NCI-H748 (cell line): ENCODE measurements around the gene ADAMTS12.

Experiments used
- DNase-seq: peaks from one replicate; lab custom pipeline; 2025; ENCODE audit not compliant: unreplicated experiment; lab: John Stamatoyannopoulos, UW

The ADAMTS12 gene

DNA sequence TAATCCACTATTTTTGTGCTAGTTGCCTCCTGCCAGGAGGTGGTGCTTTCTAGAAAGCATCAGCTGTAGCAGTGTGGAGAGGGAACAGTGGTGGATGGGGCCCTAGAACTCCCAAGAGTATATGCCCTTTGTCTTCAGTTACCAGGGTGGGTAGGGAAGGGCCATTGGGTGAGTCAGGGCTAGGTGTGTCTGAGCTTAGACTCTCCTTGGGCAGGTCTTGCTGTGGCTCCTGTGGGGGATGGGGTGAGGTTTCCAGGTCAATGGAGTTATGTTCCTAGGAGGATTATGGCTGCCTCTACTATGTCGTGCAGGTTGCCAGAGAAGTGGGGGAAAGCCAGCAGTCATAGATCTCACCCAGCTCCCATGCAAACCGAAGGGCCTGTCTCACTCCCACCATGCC, 11.3 kb upstream of the ADAMTS12 start:
- no peak for DNase-seq

DNA sequence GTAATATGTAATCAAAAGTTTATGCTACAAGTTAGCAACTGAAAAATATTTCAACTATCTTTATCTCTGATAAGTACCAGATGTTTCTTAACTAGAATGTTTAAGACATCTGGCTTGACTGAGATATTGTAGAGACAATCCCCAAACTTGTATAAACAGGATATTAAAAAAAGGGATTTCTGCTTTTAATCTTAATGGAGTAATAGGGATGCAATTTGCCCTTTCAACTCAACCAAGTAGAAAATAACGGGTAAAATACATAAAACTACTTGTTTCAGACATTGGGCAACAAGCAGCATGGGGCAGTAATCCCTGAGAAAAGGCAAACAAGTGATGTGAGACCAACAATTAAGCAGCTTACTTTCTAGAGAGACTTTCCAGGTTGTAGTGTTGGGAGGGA, 9.4 kb upstream of the ADAMTS12 start:
- DNase-seq, result no peak

DNA sequence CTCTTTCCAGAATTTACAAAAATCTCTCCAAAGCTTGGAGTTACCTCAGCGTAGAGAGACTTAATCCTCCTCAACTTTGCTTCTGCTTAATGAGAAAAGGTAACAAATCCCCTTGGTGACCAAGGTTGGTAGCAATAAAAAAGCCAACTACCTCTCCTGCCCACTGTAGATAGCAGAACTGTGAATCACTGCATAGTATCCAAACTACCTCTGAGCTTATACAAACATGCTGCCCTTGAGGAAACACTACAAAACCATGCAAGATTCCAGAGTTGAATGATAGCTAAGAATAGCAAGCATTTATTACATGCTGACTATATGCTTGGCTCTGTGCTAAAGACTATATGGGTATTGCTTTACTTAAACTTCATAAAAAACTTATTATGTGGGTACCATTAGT, 2.8 kb upstream of the ADAMTS12 start:
- no peak for DNase-seq

DNA sequence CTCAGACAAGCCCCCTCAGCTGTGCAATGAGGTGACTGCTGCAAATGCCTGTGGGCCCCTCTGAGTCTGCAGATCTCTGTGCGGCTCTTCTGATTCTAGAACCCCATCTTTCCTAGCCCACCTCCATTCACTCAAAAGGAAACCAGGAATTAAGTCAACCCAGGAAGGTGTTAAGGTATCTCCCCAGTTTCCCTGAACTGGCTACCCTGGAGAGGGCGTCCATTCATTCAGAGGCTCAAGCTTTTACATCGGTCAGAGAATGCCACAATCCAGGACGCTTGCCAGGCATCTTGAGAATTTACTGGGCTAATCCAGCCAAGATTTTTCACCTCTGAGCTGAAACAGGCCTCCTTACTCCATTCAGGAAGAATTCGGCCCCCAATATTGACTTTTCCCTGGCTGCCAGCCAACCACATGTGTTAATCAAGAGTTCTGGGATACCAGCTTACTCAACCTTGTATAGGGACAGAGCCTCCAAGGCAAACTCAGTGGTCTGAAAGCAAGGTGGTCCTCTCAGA, 889 bp upstream of the ADAMTS12 start:
- peak; percentile 52 for DNase-seq

DNA sequence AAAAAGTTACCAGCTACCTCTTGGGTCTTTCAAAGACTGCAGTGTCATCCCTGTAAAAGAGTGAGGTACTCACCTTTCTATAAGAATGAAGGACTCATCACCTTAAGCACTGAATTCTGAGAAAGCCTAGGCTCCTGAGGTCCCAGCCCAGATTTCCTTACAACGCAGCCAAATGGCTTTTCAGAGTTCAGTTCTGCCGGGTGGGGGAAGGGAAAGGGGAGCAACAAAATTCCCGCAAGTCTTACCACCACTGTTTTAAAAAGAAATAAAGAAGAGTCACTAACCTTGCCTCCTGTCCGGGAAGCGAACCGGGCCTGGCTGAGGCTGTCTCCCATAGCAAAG, 373 bp downstream of the ADAMTS12 start:
- no peak for DNase-seq

DNA sequence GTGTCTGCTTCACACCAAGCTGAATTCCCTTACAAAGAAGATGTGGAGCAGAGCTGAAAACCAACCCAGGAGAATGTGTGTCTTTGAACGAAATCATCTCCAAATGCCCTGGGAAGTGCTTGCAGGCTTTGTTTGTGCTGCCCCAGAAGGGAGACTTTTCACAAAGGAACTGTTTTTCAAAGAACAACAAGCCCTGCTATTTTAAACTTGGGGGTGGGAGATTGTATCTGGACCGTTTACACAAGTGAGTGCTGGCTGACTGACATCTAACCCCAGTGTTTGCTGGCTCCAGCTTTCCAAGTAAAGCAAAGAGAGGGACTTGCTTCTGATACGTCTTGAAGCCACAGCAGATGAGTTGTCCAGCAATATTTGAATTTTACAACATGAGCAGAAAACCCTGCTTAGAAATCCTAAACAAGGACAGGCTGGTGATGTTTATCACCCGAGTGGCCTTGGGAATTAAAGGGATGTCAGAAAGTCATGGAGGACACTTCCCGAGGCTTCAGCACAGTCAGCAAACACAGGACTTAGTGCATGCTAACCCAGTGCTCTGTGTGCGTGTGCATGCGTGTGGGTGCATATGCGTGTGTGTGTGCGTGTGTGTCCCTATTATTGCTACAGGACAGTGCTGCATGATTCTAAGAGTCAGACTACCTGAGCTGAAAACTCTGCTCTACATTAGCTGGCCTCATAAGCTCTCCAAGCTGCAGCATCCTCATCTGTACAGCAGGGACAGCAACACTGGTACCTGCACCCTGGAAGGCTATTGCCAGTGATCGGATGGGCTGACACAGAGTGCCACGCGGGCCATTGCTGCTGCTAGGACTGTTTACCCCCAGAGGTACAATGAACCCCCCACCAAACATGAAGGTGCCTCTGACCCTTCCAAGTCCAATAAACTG, 1.4 kb downstream of the ADAMTS12 start:
- DNase-seq, result no peak

DNA sequence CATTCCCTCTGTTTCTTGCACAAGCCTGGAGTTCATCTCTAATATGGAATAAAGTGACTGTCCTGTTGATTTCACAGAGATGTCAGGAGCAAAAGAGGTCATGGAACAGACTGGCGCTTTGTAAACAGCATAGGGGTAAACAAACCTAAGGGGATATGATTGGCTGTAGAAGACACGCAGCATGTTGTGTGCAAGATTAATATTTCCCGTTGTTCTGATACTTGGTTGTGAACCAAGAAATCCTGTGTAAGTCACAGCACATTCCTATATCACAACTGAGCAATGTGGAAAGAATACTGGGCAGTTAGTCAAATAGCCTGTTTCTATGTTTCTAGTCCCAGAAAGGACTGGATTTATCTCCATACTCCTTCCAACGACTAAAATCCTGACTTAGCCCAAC, 3.2 kb downstream of the ADAMTS12 start:
- DNase-seq, result no peak

DNA sequence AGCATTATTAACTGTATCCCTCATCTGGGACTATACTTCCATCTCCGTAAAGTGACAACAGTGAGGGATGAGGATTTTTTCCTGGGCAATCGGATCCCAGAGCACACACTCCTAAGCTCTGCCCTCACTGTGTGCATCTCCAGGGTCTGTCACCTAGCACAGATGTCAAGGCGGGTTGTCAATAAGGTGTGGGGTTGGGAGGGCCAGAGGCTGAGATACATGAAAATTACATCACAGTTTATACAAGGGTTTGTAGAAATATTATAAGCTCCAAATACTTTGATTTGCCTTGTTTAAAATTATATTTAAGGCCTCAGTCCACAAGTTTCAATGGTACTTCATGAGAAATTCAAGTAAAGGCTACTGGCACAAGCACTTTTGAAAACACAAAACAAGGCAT, 4.5 kb downstream of the ADAMTS12 start:
- DNase-seq, result no peak

DNA sequence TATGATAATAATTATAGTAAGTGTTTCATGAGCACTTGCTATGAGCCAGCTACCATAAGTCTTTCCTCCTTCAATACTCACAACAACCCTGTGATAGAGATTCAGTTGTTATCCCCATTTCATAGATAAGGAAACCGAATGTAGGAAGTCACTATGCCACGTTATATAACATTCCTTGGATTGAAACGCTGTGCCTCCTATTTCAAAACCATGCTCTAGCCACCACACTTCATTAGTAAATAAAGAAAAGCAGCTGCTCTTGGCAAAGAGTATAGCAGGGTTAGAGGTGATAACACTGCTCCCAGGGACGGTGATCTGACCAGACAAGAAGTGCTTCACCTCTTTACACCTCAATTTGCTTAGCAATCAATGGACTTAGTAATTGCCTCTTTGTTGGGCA, 5.5 kb downstream of the ADAMTS12 start:
- DNase-seq, result peak; percentile 54

DNA sequence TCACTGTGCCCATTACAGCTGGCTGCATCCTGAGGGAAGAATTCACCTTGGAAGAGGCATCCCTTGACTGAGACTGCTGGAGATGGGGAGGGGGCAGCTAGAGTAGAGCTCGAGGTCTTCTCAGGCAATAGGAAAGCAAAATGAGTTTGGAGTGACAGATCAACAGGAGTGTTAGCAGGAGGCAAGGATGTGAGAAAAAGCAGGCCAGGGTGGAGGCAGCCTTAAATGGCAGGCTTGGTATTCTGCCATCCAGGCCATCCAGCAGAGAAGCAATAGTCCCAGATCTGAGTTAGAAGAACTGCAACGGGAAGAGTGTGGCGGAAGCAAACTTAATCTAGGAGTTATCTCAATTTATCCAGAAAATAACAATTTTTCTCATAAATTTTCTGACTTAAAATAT, 6.1 kb downstream of the ADAMTS12 start:
- no peak for DNase-seq

DNA sequence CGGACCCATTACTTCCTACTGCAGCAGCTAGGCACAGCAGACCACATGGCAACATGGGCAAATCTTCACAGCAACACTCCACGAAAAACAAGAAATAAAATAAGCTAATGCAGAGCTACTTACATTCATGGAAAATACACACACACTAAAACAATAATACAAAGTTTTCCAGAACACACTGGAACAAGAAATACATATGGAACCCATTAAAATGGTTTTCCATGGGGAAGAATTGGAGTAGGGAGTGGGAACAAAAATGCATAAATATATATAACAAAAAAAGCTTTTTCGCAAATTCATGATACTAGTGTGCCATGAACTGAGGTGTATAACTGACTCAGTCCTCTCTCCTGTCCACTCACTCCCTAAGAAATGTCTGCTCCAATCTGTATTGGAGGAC, 8.3 kb downstream of the ADAMTS12 start:
- DNase-seq, result no peak

DNA sequence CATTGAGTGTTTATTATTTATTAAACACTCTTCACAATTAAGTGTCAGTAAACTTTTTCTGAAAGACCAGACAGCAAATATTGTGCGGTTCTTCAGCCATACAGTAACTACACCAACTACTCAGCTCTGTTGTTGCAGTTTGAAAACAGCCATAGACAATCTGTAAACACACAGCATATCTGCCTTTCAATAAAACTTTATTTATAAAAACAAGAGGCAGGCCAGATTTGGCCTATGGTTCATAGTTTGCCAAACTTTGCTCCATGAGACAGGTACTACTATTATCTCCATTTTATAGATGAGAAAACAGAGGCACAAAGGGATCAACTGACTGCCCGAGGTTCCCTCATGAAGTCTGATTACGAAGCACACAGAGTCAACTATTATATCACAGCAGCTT, 11.5 kb downstream of the ADAMTS12 start:
- no peak for DNase-seq

DNA sequence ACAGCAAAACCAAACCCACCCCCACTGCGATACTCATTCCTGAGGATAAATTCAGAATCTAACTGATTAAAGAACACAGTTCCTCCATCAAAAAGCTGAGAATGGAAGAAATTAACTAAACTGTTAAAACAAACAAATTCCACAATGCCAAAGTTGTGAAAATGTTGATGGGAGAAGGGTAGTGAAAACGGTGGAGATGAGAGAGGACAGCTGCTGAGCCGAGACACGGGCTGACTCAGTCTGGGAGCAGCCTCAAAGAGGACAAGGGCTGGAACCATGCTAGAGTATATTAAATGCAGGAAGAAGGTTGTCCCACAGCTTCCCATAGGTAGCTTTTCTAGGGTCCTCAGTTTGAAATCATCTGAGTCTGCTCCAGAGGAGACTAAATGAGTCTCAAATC, 14.3 kb downstream of the ADAMTS12 start:
- no peak for DNase-seq

DNA sequence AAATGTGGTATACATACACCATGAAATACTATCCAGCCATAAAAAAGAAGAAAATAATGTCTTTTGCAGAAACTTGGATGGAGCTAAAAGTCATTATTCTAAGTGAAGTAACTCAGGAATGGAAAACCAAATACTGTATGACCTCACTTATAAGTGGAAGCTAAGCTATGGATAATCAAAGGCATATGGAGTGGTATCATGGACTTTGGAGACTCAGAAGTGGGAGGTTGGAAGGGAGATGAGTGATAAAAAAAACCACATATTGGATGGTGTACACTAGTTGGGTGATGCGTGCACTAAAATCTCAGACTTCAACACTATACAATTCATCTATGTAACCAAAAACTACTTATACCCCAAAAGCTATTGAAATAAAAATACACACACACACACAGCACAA, 24.5 kb downstream of the ADAMTS12 start:
- DNase-seq, result no peak

DNA sequence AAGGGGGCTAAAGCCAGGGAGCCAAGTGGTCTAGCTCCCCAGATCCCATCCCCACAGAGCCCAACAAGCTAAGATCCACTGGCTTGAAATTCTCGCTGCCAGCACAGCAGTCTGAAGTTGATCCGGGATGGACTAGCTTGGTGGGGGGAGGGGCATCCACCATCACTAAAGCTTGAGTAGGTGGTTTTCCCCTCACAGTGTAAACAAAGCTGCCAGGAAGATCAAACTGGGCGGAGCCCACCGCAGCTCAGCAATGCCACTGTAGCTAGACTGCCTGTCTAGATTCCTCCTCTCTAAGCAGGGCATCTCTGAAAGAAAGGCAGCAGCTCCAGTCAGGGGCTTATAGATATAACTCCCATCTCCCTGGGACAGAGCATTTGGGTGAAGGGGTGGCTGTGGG, 32.6 kb downstream of the ADAMTS12 start:
- DNase-seq, result peak; percentile 58

DNA sequence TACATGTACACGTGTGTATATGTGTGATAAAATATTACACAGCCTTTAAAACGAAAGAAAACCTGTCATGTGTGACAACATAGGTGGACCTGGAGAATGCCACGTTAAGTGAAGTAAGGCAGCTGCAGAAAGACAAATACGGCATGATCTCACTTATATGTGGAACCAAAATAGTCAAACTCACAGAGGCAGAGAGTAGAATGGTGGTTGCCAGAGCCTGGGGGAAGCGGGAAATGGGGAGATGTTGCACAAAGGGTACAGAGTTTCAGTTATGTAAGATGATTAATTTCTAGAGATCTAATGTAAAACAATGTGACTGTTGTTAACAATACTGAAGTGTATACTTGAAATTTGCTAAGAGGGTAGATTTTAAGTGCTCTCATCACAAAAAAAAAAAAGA, 34.8 kb downstream of the ADAMTS12 start:
- DNase-seq, result no peak

DNA sequence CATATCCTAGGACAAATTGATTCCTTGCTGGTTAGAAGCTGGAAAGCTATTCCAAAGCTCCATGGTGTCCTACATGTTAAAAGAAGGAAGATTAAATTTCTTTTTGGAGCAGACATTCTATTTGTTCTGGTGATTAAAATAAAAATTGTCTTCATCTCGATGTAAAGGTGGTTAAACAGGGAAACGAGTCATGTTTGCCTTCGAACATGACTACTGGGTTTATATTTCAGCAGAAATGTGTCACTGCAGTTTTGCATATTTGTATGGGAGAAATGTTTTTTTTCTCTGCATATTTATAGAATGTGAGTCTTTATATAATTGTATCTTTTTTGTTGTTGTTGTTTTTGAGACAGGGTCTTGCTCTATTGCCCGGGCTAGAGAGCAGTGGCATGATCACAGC, 36.4 kb downstream of the ADAMTS12 start:
- no peak for DNase-seq

DNA sequence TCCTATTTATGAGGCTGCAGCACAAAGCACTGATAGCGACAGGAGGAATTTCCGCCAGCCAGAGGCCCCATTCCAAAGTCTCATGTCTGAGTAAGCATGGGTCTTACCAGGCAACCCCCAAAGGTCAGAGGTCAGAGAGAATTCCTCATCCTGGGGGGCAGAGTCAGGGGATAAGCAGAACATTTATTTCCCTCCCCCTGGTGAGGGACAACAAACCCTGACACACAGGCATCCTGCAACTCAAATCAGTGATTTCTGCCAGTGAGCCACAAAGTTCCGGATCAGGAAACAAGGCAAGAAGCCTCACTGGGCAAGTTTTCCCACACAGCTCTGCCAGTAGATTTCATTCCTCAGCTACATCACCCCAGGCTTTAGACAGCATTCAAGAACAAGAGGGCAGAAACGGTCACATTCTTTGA, 37.0 kb downstream of the ADAMTS12 start:
- DNase-seq, result no peak

DNA sequence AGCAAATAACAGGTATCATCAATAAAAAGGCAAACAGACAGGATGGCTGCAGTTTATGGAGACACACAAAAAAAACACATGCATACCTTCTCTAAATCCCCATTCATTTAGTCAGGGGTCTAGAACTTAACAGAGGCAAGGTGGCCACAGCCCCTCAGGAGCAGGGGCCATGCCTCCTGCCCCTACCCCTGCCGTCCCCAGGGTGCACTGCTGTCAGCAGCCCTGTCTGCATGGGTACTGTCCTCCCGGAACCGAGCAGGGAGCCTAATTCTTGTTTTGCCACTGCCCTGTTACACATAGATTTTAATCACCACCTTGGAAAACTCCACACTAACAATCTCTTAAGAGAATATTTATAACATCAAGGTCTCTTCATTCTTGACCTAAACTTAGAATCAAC, 39.0 kb downstream of the ADAMTS12 start:
- no peak for DNase-seq

DNA sequence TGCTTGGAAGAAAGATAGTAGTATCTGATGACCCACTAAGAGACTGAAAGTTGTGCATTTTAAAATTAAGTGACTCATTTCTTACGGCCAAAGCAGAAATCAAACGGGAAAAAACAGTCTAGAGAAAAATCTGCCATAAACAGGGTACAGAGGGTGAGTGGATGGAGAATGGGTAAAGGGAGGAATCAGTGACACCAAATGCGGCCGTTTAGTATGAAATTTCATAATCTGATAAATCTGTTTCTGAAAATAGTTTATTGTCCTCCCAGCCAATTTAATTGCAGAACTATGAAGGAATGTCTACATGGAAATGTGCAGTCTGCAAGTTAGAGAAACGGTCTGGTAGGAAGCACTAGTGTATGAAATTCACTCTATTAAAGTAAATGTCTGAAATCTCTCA, 39.5 kb downstream of the ADAMTS12 start:
- no peak for DNase-seq

DNA sequence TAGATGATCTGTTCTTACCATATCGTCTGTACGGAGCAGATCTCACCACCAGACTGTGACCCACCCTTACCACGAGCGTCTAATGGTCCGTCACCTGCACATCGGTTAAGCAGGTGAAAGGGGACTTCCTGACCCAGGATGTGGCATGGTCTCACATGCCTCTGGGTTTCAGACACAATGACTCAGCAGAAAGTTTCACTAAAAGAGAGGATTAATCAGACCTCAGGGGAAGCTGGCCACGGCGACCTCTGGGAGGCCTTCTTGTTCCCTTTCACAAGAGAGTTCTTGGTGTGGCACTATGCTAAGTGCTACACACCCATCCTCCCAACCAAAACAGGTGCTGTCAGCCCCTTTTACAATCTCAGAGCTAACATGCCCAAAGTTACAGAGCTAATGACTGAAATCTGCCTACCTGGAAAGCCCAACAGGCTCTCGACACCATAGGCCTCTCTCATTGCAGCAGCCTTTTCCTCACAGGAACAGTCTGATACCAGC, 41.6 kb downstream of the ADAMTS12 start:
- DNase-seq, result no peak

DNA sequence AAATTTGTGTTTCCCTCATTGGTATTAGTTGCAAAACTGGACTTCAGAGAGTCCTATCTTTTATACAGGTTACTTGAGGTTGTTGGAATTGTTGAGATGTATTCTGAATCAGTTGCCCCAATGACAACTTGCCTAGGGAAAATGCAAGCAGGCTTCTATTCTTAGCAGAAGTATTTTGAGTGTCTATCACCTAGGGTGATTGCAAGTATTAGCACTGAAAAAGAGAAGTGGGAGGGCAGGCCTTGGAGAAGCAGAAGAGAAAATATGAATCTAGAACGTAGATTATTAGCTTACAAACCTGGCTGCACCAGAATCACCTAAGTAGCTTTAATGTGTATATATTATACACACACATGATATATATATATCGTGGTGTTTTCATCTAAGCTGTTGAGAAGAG, 43.2 kb downstream of the ADAMTS12 start:
- no peak for DNase-seq

DNA sequence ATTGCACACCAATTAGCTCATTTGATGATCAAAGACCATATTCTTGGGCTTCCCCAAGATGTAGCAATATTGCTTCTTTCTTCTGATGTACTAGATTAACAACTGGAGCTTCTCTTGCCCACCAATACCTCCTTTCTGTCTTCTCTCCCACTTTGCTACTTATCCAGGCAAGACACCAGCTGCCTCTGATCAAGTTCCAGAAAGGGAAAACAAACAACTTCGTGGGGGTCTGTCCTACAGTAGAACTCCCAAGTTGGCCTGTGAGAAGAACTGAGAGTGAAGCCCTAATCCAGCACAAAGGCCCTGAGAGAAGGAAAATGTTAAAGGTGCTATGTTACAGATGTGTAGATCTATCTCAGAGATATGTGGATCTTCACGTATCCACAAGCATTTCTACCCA, 44.9 kb downstream of the ADAMTS12 start:
- no peak for DNase-seq
